HTR-8/SVneo (cell line): ENCODE data around the gene EYS.

ENCODE experiments used
- DNase-seq: peaks from one replicate; pipeline ENCODE4 v3.0.0; 2011; ENCODE audit warnings: low spot score, mixed read lengths; ENCODE audit not compliant: insufficient read length
- FAIRE-seq: peaks from 2 replicates; lab custom pipeline; 2011; peaks lifted over from hg19 to GRCh38; lab: Jason Lieb, UNC

Gene EYS

DNA sequence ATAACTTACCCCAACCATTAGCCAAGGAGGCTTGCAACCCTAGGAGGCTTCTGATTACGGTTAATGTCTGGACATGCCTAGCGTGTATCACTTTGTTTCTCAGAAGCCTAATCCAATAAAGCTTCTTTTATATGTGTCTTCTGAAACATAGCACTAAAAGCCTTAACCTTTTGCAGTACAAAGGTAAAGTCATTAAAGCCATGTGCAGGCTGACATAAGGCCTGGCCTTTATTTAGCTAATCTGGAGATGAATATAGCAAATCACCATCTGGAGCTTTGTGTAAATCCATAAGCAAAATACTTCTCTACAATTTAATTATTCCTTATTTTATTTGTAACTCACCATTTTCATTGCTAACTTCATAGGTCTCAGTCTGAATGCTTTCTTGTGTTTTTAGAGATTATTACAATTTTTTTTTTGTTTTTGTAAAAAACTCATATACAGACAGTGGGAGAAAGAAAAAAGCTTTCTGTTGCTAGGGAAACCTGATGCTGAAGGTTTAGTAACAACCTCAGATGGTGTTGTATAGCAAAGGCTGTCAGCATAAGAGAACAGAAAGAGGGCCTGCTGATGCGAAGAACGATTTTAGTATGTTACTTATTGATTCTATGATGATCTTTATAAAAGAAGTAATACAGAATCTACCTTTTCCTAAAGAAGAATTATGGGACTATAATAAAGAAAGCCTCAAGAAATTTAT is at the start of gene EYS:
TSS of gene EYS (minus strand) at position 101 of the 701 bp plus-strand sequence. CDS start 211,816 bp downstream, outside the sequence.
- FAIRE-seq, result no peak
- DNase-seq, result no peak

DNA sequence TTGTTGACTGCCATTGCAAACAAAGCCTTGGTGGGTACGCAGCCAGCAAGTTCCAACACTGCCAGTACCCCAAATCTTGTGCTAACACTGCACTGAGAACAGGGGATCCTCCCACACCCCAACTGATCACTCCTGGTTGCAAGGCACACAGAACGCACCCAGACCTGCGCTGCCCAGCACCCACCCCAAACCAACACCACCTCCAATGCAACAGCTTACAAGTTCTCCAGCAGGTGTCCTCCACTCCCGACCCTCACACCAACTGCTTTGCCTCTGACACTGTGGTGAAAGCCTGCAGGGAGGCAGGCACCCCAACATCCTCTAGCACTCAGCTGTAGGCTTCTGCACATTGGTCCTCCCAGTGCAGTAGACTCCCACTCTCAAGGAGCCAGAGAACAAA is 39.3 kb upstream of the EYS start:
- DNase-seq (no peak), FAIRE-seq (no peak)

DNA sequence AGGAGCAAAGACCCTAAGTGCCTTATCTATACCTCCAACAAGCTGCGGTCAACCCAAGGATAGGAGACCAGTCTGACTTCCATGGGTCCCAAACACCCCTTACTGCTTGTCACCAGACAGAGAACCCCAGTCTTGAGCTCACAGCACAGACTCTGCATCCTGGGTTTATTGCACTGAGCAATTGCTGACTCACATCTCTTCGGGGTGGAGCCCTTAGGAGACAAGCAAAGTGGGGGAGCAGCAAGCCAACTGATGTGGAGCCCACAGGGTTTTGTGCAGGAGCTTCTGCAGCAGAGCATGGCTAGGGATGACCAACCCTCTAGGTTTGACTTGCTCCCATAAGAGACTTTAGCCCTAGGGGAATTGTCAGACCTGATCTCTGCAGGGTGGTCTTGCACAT is 38.6 kb upstream of the EYS start:
- no peak for FAIRE-seq
- no peak for DNase-seq

DNA sequence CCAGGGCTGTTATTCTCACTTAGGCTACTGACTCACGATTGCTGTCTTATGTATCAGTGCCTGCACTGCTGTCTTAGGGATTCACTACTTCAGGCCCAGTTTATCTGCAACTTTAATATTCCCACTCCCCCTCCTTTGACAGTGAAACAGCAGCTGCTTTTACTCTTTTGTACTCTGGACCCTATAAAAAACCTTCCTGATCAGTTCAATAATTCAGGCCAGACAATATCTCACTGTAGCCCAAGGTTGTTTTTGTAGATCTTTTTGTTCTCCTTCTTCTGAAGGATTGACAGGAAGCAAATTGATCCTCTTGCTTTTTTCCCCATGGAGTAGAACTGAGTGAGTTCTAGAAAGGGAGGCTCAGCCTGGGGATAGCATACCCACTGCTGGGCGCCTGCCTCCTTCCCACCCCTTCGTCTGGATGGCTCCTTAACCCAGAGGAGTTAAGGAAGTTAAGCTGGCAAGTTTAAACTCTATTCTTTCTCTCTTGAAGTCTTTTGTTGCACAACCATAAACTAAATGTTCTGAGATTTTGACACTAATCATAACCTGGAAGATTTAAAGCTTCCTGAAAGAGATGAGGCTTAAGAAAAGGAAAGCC is 22.0 kb upstream of the EYS start:
- FAIRE-seq (no peak), DNase-seq (no peak)

DNA sequence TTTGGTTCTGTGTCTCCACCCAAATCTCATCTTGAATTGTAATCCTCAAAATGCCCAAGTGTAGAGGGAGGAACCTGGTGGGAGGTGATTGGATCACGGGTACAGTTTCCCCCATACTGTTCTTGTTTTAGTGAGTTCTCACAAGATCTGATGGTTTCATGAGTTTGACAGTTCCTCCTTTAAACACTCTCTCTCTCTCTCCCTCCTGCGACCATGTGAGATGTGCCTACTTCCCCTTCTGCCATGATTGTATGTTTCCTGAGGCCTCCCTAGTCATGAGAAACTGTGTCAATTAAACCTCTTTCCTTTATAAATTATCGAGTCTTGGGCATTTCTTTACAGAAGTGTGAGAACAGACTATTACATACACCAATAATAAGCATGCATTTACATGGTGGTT is 12.1 kb upstream of the EYS start:
- DNase-seq (no peak), FAIRE-seq (no peak)

DNA sequence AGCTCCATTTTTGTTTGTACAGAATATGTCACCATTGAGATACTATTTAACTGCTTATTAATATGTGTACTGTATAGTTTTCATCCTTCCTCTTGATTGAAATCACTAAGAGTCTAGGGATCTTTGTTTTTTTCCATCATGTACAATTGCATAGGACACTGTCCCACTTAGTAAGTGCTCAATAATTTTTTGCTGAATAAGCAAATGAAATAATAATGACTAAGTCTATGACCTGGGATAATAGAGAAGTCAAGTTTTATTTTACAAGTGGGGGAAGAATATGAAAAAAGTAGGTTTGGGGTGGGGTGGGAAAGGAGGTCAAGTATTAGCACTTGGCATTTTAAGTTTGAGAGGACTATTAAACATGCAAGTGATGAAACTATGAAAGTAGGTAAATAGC is 4.5 kb upstream of the EYS start:
- DNase-seq (no peak), FAIRE-seq (no peak)

DNA sequence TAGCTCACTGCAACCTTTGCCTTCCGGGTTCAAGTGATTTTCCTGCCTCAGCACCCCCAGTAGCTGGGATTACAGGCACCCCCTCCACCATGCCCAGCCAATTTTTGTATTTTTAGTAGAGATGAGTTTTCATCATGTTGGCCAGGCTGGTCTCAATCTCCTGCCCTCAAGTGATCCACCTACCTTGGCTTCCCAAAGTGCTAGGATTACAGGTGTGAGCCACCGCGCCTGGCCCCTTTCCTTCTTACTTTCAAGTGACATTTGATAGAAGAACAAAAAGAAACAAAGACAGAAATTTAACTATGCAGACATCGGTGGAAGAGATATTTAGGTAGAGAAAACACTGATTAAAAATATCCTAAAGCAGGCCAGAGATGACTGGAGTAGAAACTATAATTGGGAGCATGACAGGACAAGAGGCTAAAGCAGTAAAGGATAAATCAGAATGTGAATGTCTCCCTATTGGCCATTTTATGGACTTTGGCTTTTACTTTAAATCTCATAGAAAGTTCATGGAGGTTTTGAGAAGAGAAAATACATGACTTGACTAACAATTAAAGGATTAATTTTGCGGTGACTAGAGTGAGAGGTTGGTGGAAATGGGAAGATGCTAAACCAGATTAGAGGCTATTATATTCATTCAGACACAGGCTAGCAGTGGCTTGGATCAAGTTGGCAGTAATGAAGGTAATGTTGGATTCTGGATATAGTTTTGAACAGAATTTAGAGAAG is 2.2 kb upstream of the EYS start:
- FAIRE-seq (no peak), DNase-seq (no peak)

DNA sequence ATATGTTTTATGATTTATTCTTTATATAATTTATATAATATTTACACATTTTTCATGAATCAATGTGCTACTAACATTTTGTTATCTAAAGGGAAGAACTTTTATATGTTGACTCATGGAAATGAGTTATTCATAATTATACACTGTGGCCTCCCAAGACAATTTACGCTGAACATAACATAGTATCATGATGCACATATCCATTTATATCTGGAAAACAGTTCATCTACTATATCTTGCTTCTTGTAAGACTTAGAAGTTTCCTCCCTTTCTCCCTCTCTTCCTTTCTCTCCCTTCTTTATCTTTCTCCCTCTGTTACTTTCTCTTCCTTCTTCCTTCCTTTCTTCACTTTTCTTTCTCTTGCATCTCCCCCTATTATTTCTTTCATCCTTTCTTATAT is 1.1 kb upstream of the EYS start:
- no peak for DNase-seq
- FAIRE-seq, result no peak

DNA sequence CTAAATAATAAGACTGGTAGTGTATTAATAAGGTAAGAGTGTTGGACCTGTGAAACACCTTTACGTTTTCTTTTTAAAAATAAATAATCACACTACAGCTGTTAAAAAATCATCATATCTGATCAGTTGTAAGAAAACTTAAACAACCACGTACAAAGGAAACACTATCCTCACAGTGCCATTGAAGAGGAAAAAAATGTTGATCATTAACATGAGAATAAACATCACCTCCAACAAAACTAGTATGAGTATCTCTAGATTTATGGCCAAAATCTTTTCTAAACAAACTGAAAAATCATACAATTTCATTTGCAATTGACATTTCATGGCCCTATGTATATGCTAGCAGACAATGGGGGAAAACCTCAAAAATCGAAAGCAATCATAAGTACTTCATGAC is 590 bp downstream of the EYS start:
- FAIRE-seq (no peak), DNase-seq (no peak)

DNA sequence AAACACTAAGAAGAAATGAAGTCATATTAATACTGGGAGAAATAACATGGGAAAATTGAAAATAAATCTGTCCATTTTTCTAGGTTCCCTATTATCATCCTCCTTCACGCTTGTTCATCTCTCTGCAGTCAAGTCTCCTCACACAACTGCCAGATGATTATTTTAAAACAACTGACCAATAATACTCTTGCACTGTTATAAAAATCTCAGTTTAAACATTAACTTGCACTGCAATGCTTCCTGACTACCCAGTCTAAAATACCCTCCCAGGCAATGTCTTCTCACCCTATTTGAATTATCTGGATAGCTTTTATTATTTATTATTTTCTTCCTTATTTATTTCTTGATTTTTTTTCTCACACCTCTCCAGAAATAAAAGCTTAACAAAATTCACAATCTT is 5.7 kb downstream of the EYS start:
- no peak for DNase-seq

DNA sequence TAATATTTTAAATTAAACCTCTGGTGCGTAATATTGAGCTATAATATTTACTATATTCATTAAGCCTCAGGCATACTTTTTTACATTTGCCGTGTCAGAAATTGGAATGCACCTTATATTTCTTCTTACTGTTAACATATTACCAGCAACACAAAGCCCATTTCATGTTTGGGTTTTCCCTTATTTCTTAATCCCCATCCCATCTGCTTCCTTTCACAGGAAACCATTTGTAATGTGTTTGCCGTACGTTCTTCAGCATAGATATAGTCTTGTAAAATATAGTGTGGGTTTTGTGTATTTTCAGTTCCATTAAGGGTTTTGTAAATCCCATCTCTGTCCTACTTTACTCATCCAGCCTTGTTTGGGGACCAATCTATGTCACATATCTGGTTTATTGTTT is 6.5 kb downstream of the EYS start:
- FAIRE-seq, result no peak
- DNase-seq, result no peak

More for the DNA sequence above, 5.7 kb downstream of the EYS start:
- no peak for FAIRE-seq

DNA sequence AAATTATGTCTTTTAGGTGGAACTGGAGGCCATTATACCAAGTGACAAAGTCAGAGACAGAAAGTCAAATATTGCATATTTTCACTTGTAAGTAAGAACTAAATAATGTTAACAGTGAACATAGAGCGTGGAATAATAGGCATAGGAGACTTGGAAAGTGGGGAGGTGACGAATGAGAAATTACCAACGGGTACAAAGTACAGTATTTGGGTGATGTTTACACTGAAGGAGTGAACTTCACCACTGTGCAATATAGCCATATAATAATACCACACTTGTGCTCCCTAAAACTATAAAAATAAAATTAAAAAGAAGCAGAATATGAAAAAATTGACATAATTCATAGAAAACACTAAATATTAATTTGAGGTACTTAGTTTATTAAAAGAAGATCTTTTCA is 14.9 kb downstream of the EYS start:
- no peak for FAIRE-seq
- DNase-seq, result no peak

DNA sequence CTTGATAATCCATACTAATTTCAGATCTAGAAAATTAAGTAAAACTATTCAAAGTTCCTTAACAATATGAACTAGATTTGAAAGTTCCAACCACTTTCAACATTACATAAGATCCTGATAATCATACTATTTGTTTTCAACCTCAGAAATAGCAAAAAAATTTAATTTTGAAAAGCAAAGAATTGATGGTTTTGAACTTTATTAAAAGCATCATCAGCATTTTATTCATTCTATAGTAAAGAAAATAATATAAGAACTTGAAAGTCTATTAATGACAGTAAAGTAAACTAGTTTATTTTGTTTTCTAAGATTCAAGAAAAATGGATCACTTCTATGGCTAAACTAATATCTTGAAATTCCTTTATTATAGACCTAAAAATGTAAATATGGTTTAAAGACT is 26.8 kb downstream of the EYS start:
- FAIRE-seq (no peak), DNase-seq (no peak)

DNA sequence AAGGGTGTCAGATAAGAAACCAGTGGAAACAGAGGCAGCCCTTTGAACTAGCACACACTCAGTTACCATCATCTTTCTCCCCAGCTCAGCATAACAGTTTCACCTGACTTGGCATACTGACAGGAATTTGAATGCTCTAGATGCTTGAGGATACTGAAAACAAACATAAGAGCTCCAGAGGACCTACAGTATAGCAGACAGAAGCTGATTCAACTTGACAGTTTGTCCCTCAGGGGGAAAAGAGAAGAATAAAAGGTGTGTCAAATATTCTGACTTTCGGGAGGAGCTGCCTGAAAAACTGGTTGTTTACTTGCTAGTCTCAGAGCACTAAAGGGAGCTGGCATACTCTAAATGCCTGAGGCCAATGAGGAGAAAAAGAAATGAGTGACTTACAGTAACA is 35.1 kb downstream of the EYS start:
- no peak for DNase-seq
- FAIRE-seq, result no peak

DNA sequence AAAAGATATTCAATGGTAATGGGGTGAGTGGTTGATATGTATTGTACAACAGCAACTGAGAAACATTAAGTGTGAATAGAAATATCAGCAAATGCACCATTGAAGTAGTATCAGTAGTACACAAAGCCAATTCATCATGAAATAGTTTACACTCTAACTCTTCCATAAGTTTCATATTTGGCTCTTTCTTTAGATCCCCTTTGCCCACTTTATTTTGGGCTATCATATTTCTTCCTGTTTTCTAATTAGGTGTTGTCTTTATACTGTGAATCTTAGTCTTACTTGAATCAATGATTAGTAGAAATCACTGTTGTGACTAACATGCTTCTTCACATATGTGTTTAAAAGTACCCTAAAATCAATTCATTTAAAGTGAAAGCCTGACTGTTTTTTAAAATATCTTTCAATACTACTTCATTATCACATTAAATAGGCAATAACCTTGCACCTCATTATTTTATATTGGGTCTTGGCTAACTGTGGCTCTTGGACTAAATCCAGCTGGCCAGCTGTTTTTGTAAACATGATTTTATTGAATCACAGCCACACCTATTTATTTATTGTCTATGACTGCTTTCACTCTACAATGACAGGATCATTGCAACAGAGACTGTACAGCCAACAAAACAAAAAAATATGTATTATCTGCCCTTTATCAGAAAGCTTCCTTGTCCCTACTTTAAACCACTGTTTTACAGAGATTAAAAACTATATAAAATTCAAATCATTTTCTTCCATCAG is 38.9 kb downstream of the EYS start:
- no peak for FAIRE-seq
- no peak for DNase-seq

DNA sequence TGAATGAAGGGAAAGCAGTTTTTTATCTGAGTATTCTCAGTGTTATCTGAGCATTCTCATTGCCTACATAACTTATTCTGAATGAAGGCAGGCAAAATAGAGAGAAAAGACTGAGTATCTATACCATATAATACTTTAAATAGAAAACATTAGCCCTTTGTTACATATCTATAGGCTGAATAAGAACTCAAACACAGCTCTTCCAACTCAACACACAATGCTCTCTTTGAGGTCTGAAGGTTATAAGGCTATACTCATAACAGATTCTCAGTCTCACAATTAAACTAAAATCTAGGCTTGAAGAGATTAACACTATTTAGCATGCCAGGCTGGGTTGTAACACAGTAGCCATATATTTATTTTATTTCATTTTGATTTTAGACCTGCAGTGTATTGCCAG is 56.9 kb downstream of the EYS start:
- no peak for DNase-seq
- FAIRE-seq, result no peak

DNA sequence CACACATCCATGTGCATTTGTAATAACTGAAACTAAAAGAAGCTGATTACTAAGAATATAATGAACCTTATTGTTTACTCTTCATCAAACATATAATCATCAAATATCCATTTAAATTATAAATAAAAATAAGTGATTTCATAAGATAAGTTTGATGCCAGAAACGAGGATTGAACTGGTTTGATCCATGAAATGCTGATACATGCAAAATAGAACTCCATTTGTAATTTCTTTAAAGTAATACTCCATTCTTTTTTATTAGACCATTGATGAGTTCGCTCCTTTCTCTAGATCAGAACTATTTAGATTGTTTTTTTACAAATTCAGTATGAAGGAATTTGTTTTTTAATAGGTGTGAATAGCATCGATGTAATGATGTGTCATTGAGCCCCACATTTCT is 57.6 kb downstream of the EYS start:
- DNase-seq, result no peak
- no peak for FAIRE-seq

DNA sequence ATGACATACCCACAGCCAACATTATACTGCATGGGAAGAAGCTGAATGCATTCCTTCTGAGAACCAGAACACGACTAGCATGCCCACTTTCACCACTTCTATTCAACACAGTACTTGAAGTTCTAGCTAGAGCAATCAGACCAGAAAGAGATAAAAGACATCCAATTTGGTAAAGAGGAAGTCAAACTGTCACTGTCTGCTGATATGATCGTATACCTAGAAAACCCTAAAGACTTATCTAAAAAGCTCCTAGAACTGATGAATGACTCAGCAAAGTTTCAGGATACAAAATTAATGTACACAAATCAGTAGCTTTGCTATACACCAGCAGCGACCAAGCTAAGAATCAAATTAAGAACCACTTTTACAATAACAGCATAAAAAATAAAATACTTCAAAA is 60.5 kb downstream of the EYS start:
- DNase-seq, result no peak
- no peak for FAIRE-seq

DNA sequence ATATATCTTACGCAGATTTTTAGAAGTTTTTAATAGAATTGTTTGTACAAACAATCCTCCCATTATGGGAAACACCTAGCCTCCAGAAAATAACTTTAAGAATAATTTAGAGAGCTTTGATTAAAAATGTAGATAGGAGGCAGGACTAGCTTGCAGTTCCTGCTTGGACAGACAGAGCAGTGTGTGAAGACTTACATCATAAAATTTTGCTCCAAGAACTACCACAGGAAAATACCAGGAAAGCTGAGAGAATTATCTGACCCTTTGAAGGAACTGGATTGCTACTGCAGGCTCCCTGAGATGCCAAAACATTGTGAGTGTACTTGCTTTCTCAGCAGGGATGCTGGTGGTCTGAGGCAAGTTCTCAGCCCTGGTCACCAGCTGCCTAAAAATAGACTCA is 64.2 kb downstream of the EYS start:
- no peak for FAIRE-seq
- no peak for DNase-seq

DNA sequence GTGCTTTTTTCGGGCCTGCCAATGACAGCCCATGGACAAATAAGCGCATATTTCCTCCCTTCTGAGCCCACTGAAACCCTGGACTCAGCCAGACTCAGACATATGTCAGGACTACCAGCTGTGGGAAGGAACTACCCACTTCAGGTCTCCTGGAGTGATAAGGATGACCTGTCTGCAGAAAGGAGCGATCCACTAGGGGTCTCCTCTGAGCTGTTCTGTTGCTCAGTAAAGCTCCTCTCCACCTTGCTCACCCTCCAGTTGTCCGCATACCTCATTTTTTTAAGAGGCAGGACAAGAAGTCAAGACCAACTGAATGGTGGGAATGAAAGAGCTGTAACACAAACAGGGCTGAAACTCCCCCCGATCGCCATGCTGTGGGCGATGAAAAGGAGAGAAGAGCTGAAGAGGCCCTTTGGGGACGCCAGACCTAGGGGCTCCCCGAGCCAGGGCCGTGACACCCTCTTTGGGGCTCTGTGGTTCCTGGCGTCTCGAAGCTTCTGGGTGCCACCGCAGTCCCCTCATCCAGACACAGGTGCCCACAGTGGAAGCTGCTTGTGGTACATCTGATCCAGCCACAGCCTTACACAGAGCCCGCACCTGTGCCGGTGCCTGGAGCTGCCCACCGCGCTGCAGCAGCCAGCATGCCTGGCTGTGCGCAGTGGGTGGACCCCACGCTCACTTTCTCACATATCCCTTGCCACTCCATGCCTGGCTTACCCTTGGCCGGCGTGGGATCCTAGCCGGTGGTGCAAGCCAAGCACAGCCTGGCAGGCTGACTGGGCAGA is 68.8 kb downstream of the EYS start:
- FAIRE-seq (no peak), DNase-seq (peak; percentile 4)
